Measurements from ENCODE around the gene LIN7B. TPM values are rescaled to one million over a fixed set of nuclear protein-coding genes. Genes with fewer than 3 reads are reported as not detected.

Gene LIN7B
- 1 to 10 TPM in 3 of 4 donors, not detected in 1; 6.6 to 9.0 (median 7.1) TPM for total RNA-seq

- TF ChIP-seq CTCF (IDR thresholded peaks at IDR 0.05; ENCODE audit: low read depth): no peak
Measured at GRCh38 chr19:49113762-49114629, at the start of gene LIN7B. Gene LIN7B, plus strand, starts transcription at chr19:49114370. Its CDS starts 35 bp downstream, at chr19:49114405.

GRCh38 chr19:49064768-49065611, 49.2 kb upstream of the LIN7B start, which contains the start of gene NTF4:
Gene NTF4, minus strand, starts transcription at chr19:49064818. Its CDS starts 2,821 bp downstream, at chr19:49061997.
- no peak for TF ChIP-seq CTCF (IDR thresholded peaks at IDR 0.05; ENCODE audit: low read depth)

GRCh38 chr19:49065905-49066512, 48.2 kb upstream of the LIN7B start:
- no peak for TF ChIP-seq CTCF (IDR thresholded peaks at IDR 0.05; ENCODE audit: low read depth)

- TF ChIP-seq CTCF (IDR thresholded peaks at IDR 0.05; ENCODE audit: low read depth): no peak
Measured at GRCh38 chr19:49067554-49067953, 46.6 kb upstream of the LIN7B start.

GRCh38 chr19:49069026-49069425, 45.1 kb upstream of the LIN7B start:
- no peak for TF ChIP-seq CTCF (IDR thresholded peaks at IDR 0.05; ENCODE audit: low read depth)

- TF ChIP-seq CTCF (IDR thresholded peaks at IDR 0.05; ENCODE audit: low read depth): no peak
Measured at GRCh38 chr19:49070416-49070815, 43.8 kb upstream of the LIN7B start.

All from subcutaneous adipose tissue (tissue), 4 donors.